ENCODE measurements around the gene TNS2.

GRCh38 chr12:53051881-53052412, 2.1 kb downstream of the TNS2 start:
- TF ChIP-seq POLR2A (IDR thresholded peaks at IDR 0.05): no peak
- TF ChIP-seq, protein P1, sequence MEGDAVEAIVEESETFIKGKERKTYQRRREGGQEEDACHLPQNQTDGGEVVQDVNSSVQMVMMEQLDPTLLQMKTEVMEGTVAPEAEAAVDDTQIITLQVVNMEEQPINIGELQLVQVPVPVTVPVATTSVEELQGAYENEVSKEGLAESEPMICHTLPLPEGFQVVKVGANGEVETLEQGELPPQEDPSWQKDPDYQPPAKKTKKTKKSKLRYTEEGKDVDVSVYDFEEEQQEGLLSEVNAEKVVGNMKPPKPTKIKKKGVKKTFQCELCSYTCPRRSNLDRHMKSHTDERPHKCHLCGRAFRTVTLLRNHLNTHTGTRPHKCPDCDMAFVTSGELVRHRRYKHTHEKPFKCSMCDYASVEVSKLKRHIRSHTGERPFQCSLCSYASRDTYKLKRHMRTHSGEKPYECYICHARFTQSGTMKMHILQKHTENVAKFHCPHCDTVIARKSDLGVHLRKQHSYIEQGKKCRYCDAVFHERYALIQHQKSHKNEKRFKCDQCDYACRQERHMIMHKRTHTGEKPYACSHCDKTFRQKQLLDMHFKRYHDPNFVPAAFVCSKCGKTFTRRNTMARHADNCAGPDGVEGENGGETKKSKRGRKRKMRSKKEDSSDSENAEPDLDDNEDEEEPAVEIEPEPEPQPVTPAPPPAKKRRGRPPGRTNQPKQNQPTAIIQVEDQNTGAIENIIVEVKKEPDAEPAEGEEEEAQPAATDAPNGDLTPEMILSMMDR (IDR thresholded peaks at IDR 0.05): no peak
- TF ChIP-seq POLR2AphosphoS5 (IDR thresholded peaks at IDR 0.05): no peak
